B cell (primary cell): ENCODE results near the gene POU2F2. TPM values are rescaled to one million over a fixed set of nuclear protein-coding genes. Genes with fewer than 3 reads are reported as not detected.
A peak's percentile ranks its signal among the peaks of the same experiment; 100 is the strongest.

Experiments
- ATAC-seq: fragments of 200-7000 bp; cut with Tn5 transposase; one replicate; pipeline ENCODE4 v1.10.0; 2021; ENCODE audit warnings: low read depth, mild to moderate bottlenecking, moderate number of reproducible peaks, moderate library complexity
- CTCF ChIA-PET: fragments of 350-600 bp; sonication (Branson Sonifier 250); formaldehyde crosslinking; loops from one replicate; lab custom pipeline; 2021; ENCODE audit warnings: antibody characterized with exemption, inconsistent platforms; lab: Charles Lee
- POLR2A ChIA-PET: fragments of 350-600 bp; sonication (Branson Sonifier 250); formaldehyde crosslinking; loops from one replicate; lab custom pipeline; 2021; ENCODE audit warnings: antibody characterized with exemption; lab: Charles Lee
- DNase-seq: peaks from one replicate; pipeline ENCODE4 v3.0.0; 2013
- H2AFZ ChIP-seq: 2 replicates; pipeline ENCODE4 v1.6.1; 2012; ENCODE audit warnings: mild to moderate bottlenecking, low read depth, low read length; ENCODE audit not compliant: insufficient read depth, poor library complexity, severe bottlenecking
- H3K27ac ChIP-seq, 2 donors: 1 replicate in 1 of 2; 2 replicates in 1 of 2; pipeline ENCODE4 v1.5.1; 2012 to 2013; ENCODE audit warnings: low read length in 2 of 2, mild to moderate bottlenecking in 2 of 2, moderate library complexity in 1 of 2
- H3K27me3 ChIP-seq, 4 experiments: fragments of 200-600 bp in 1 of 4; sonication (generic) in 1 of 4; replicated peaks in 1 of 4; 1 replicate in 2 of 4; 2 replicates in 2 of 4; pipeline versions ENCODE4 v1.6.1 to v1.7.0; 2013 to 2016; ENCODE audit warnings: low read length in 3 of 4, mild to moderate bottlenecking in 2 of 4, mixed read lengths in 1 of 4, moderate library complexity in 1 of 4; ENCODE audit not compliant: insufficient read depth in 4 of 4, control insufficient read depth in 3 of 4; ENCODE audit errors: control extremely low read depth in 1 of 4
- H3K36me3 ChIP-seq, 2 experiments: replicated peaks in 1 of 2; 1 replicate in 1 of 2; 2 replicates in 1 of 2; pipeline versions ENCODE4 v1.6.1 to v1.7.1; 2013; ENCODE audit warnings: low read length in 1 of 2; ENCODE audit not compliant: insufficient read depth in 2 of 2, control insufficient read depth in 1 of 2; ENCODE audit errors: control extremely low read depth in 1 of 2, extremely low read depth in 1 of 2
- H3K4me1 ChIP-seq, 2 donors: fragments of 200-600 bp in 1 of 2; sonication (generic) in 1 of 2; 1 replicate in 1 of 2; 2 replicates in 1 of 2; pipeline versions ENCODE4 v1.5.1 to v1.6.1; 2013 to 2017; ENCODE audit warnings: low read length in 2 of 2; ENCODE audit not compliant: control insufficient read depth in 2 of 2, insufficient read depth in 2 of 2
- H3K4me2 ChIP-seq: replicated peaks from 2 replicates; pipeline ENCODE3; 2012; ENCODE audit warnings: mild to moderate bottlenecking, low read depth, low read length; ENCODE audit not compliant: poor library complexity, severe bottlenecking
- H3K4me3 ChIP-seq, 5 experiments: fragments of 200-600 bp in 1 of 5; sonication (generic) in 1 of 5; 1 replicate in 3 of 5; 2 replicates in 2 of 5; pipeline versions ENCODE4 v1.5.1 to v1.7.0; 2011 to 2016; ENCODE audit warnings: low read length in 4 of 5, mild to moderate bottlenecking in 4 of 5, low read depth in 2 of 5, control low read depth in 1 of 5, moderate library complexity in 1 of 5; ENCODE audit not compliant: insufficient read depth in 1 of 5; ENCODE audit errors: control extremely low read depth in 1 of 5, extremely low read depth in 1 of 5
- H3K79me2 ChIP-seq: fragments of 200-600 bp; sonication (generic); one replicate; pipeline ENCODE4 v1.6.0; 2016; ENCODE audit warnings: low read length; ENCODE audit not compliant: control insufficient read depth, insufficient read depth
- H3K9ac ChIP-seq: fragments of 200-600 bp; sonication (generic); 2 replicates; pipeline ENCODE4 v1.6.1; 2017; ENCODE audit warnings: mild to moderate bottlenecking, low read length, moderate library complexity
- H3K9me3 ChIP-seq, 3 donors: one replicate each; pipeline versions ENCODE4 v1.6.1 to v1.7.1; 2013; ENCODE audit warnings: low read length in 2 of 3; ENCODE audit not compliant: control insufficient read depth in 2 of 3, insufficient read depth in 1 of 3; ENCODE audit errors: control extremely low read depth in 1 of 3
- H4K20me1 ChIP-seq: 2 replicates; pipeline ENCODE4 v1.6.0; 2012; ENCODE audit warnings: mild to moderate bottlenecking, low read length; ENCODE audit not compliant: insufficient read depth, control insufficient read depth, poor library complexity, severe bottlenecking
- H3K27ac Mint-ChIP-seq: one replicate; pipeline ENCODE4 v1.8.0; 2021; ENCODE audit warnings: mixed read lengths
- H3K27me3 Mint-ChIP-seq: one replicate; pipeline ENCODE4 v1.8.0; 2021; ENCODE audit warnings: mixed read lengths
- H3K4me1 Mint-ChIP-seq: one replicate; pipeline ENCODE4 v1.8.0; 2021; ENCODE audit warnings: mixed read lengths
- H3K4me3 Mint-ChIP-seq: one replicate; pipeline ENCODE4 v1.8.0; 2021; ENCODE audit warnings: mixed read lengths
- H3K9me3 Mint-ChIP-seq: one replicate; pipeline ENCODE4 v1.8.0; 2022; ENCODE audit warnings: mixed read lengths; ENCODE audit not compliant: insufficient read depth
- EZH2 ChIP-seq: IDR thresholded peaks from 2 replicates; pipeline ENCODE4 v1.6.1; 2012; ENCODE audit warnings: borderline replicate concordance, low read depth, mild to moderate bottlenecking, moderate library complexity, low read length; ENCODE audit not compliant: insufficient read depth, poor library complexity, severe bottlenecking
- WGBS: methylation state at CpG from one replicate; pipeline ENCODE4 v1.1.5; 2013; ENCODE audit warnings: missing lambda C conversion rate; ENCODE audit not compliant: insufficient coverage; 5-methylcytosine and 5-hydroxymethylcytosine counted together
- intact Hi-C: fragments of 100-400 bp; cut with micrococcal nuclease; formaldehyde crosslinking; loops from one replicate; pipeline ENCODE4 v1.10.0; 2022
- polyA plus RNA-seq: library from polyadenylated mRNA; depleted of rRNA; stranded (reverse); fragments of >200 nt; gene quantifications from 2 replicates; pipeline ENCODE4 v1.2.3, GENCODE V29; 2012
- total RNA-seq, 2 donors: library from RNA; stranded (reverse); fragments of 120-200 nt in 1 of 2; gene quantifications; 1 replicate in 1 of 2; 2 replicates in 1 of 2; pipeline versions ENCODE4 v1.2.3 to v1.2.4, GENCODE V29; 2013 to 2022
- TF ChIP-seq, protein P1 (sequence below): fragments of 200-600 bp; IDR thresholded peaks from one replicate; pipeline ENCODE4 v1.8.0; 2022; ENCODE audit warnings: antibody characterized with exemption, mild to moderate bottlenecking

Gene POU2F2
- total and polyA plus RNA-seq, 2 donors (not counting 1 experiment from before 2014, with no cell fraction given), result 152 to 170 TPM

GRCh38 chr19:42091300-42091699, 40.9 kb downstream of the POU2F2 start:
- peaks cover 43% of the 10 kb centered on the region for H3K4me1 Mint-ChIP-seq
- Histone ChIP-seq H3K9me3 (no peaks in the 10 kb centered on the region), H3K4me2 (no peak overlapping the region), H4K20me1 (peaks cover 66% of the 10 kb centered on the region), H3K9ac (no peak overlapping the region), H2AFZ (no peak overlapping the region), H3K79me2 (peaks cover 15% of the 10 kb centered on the region), H3K4me3 (no peak overlapping the region), H3K27me3 (no peaks in the 10 kb centered on the region), H3K4me1 (peaks cover 13 to 46% of the 10 kb centered on the region in 2 donors), H3K27ac (peak overlapping the region in 1 of 2 donors; percentile 78), H3K36me3 (peaks cover 1 to 49% of the 10 kb centered on the region in 2 experiments)
- ChIA-PET POLR2A (no interaction called here), CTCF (interaction anchor here (0.7 to 2.1 kb wide), 3 partner anchors 17 to 133 kb away, joined by 3 to 9 read pairs (median 4); no protein-coding TSS in a partner anchor)
- no peaks in the 10 kb centered on the region for H3K27me3 Mint-ChIP-seq
- TF ChIP-seq EZH2, result no peak
- TF ChIP-seq, protein P1, sequence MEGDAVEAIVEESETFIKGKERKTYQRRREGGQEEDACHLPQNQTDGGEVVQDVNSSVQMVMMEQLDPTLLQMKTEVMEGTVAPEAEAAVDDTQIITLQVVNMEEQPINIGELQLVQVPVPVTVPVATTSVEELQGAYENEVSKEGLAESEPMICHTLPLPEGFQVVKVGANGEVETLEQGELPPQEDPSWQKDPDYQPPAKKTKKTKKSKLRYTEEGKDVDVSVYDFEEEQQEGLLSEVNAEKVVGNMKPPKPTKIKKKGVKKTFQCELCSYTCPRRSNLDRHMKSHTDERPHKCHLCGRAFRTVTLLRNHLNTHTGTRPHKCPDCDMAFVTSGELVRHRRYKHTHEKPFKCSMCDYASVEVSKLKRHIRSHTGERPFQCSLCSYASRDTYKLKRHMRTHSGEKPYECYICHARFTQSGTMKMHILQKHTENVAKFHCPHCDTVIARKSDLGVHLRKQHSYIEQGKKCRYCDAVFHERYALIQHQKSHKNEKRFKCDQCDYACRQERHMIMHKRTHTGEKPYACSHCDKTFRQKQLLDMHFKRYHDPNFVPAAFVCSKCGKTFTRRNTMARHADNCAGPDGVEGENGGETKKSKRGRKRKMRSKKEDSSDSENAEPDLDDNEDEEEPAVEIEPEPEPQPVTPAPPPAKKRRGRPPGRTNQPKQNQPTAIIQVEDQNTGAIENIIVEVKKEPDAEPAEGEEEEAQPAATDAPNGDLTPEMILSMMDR, result no peak
- intact Hi-C loops, result no loop called here
- H3K27ac Mint-ChIP-seq, result no peak overlapping the region
- no peak overlapping the region for H3K4me3 Mint-ChIP-seq
- no peaks in the 10 kb centered on the region for H3K9me3 Mint-ChIP-seq
- DNase-seq (no peak), ATAC-seq (no peak)
- 98% methylated on average over 11 of the region's 13 CpGs for WGBS

DNA sequence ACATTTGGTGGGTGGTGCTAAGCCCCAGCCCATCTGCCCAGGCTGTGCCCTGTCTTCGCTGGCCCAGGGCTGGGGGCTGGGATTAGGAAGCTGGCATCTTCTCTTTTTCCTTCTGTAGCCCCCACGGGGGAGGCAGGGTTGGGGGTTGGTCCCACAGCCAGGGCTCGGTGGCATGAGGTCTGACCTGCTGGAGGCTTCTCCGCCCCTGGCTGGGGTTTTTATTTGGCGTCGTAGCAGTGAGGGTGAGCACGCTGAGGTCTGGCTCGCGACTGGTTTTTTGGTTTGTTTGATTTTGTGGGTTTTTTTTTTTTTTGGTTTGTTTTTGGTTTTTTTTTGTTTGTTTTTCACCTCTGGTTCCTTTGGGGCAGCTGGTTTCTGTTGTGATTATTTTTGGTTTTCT, 41.6 kb downstream of the POU2F2 start:
- Histone ChIP-seq H3K4me2 (no peak overlapping the region), H3K9me3 (no peaks in the 10 kb centered on the region), H4K20me1 (peaks cover 66% of the 10 kb centered on the region), H3K36me3 (peaks cover 1 to 45% of the 10 kb centered on the region in 2 experiments), H3K79me2 (peaks cover 12% of the 10 kb centered on the region), H3K9ac (no peak overlapping the region), H3K4me1 (peaks cover 16 to 48% of the 10 kb centered on the region in 2 donors), H2AFZ (no peak overlapping the region), H3K27ac (peak overlapping the region; percentile 25 to 78), H3K27me3 (no peaks in the 10 kb centered on the region), H3K4me3 (no peak overlapping the region)
- H3K27me3 Mint-ChIP-seq, result no peaks in the 10 kb centered on the region
- H3K4me3 Mint-ChIP-seq, result no peak overlapping the region
- 7% methylated on average over 8 of the region's 9 CpGs for WGBS
- ChIA-PET POLR2A (interaction anchor here (0.6 to 0.7 kb wide), 2 partner anchors 72 to 131 kb away, joined by 4 read pairs; no protein-coding TSS in a partner anchor), CTCF (interaction anchor here (0.7 to 2.1 kb wide), 4 partner anchors 12 to 133 kb away, joined by 3 to 9 read pairs (median 4); no protein-coding TSS in a partner anchor)
- TF ChIP-seq, protein P1, result no peak
- TF ChIP-seq EZH2, result no peak
- DNase-seq, result peak; percentile 24
- H3K4me1 Mint-ChIP-seq, result peaks cover 48% of the 10 kb centered on the region
- intact Hi-C loops, result no loop called here
- ATAC-seq, result no peak
- no peaks in the 10 kb centered on the region for H3K9me3 Mint-ChIP-seq
- H3K27ac Mint-ChIP-seq, result peak overlapping the region; percentile 80
